ENCODE data around the gene ACTG1.

Gene ACTG1

DNA sequence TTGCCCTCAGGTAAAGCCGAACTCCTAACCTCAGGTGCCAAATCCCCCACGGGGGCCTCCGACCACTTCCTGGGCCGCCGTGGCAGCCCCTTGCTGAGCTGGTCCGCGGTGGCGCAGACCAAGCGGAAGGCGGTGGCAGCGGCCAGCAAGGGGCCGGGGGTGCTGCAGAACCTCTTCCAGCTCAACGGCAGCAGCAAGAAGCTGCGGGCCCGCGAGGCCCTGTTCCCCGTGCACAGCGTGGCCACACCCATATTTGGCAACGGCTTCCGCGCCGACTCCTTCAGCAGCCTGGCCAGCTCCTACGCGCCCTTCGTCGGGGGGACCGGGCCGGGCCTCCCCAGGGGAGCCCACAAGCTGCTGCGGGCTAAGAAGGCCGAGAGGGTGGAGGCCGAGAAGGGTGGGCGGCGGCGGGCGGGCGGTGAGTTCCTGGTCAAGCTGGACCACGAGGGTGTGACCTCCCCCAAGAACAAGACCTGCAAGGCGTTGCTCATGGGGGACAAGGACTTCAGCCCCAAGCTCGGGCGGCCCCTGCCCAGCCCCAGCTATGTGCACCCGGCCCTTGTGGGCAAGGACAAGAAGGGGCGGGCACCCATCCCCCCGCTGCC, 51.6 kb downstream of the ACTG1 start:
- no peak for DNase-seq
- peaks cover 17% of the 10 kb centered on the region for H3K36me3 ChIP-seq
- H3K27ac ChIP-seq = no peak overlapping the region
- H3K9me3 ChIP-seq (ENCODE audit: severe bottlenecking) = no peaks in the 10 kb centered on the region
- no peaks in the 10 kb centered on the region for H3K27me3 ChIP-seq (ENCODE audit: insufficient read depth, low read depth, severe bottlenecking)
- TF ChIP-seq, protein P1, sequence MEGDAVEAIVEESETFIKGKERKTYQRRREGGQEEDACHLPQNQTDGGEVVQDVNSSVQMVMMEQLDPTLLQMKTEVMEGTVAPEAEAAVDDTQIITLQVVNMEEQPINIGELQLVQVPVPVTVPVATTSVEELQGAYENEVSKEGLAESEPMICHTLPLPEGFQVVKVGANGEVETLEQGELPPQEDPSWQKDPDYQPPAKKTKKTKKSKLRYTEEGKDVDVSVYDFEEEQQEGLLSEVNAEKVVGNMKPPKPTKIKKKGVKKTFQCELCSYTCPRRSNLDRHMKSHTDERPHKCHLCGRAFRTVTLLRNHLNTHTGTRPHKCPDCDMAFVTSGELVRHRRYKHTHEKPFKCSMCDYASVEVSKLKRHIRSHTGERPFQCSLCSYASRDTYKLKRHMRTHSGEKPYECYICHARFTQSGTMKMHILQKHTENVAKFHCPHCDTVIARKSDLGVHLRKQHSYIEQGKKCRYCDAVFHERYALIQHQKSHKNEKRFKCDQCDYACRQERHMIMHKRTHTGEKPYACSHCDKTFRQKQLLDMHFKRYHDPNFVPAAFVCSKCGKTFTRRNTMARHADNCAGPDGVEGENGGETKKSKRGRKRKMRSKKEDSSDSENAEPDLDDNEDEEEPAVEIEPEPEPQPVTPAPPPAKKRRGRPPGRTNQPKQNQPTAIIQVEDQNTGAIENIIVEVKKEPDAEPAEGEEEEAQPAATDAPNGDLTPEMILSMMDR (IDR thresholded peaks at IDR 0.05; ENCODE audit: low read depth, low read length) = no peak
- no peak overlapping the region for H3K4me3 ChIP-seq (ENCODE audit: low read depth, low read length)

Measured in WERI-Rb-1 (cell line).